Measurements from ENCODE around the gene IGSF21.

- no peak for TF ChIP-seq CTCF (IDR thresholded peaks at IDR 0.05)
- no peak for TF ChIP-seq POLR2A (IDR thresholded peaks at IDR 0.05)
Measured at GRCh38 chr1:18249631-18250030, 142.0 kb downstream of the IGSF21 start.
